OCI-M2 (cell line): ENCODE measurements around the gene AKR1C2.
"Not testable (repeated sequence)": the region's sequence is repeated elsewhere in the genome, so short reads cannot be mapped to it uniquely, and the experiment has no call there.

ENCODE experiments used
- DNase-seq: peaks from one replicate; lab custom pipeline; 2025; ENCODE audit not compliant: unreplicated experiment; lab: John Stamatoyannopoulos, UW

Gene AKR1C2

GRCh38 chr10:4990217-4990616, 13.4 kb downstream of the AKR1C2 start:
- no peak for DNase-seq

DNA sequence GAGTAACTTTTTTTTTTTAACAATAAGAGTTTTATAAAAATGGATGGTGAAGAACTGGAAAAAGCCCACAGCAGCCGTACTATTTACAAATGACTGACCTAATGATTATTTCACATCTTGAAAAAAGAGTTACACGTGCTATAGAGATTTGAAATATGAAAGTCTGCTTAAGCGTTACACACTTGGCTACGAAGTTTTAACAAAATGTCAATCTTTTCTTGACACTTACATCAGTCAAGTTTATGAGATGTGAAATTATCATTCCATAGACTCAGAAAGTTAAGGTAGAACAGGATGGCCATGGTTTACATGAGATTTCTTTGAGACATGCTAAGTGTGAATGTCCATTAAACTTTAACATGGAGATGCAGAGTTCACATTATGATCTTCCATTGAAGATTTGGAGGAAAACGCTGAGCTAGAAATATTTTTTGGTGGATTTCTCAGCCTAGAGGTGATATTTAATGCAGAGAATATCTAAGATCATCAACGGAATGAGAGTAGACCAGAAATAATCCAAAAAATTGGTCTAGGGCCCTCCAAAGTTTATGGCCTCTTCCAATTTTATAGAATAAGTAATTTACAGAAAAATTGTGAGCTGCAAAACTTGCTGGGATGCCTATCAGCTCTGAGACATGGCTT, 15.5 kb downstream of the AKR1C2 start:
- not testable (repeated sequence) for DNase-seq

- no peak for DNase-seq
Observed at GRCh38 chr10:4984971-4985594, 18.6 kb downstream of the AKR1C2 start.

- no peak for DNase-seq
Observed at GRCh38 chr10:4984223-4984622, 19.4 kb downstream of the AKR1C2 start.

DNA sequence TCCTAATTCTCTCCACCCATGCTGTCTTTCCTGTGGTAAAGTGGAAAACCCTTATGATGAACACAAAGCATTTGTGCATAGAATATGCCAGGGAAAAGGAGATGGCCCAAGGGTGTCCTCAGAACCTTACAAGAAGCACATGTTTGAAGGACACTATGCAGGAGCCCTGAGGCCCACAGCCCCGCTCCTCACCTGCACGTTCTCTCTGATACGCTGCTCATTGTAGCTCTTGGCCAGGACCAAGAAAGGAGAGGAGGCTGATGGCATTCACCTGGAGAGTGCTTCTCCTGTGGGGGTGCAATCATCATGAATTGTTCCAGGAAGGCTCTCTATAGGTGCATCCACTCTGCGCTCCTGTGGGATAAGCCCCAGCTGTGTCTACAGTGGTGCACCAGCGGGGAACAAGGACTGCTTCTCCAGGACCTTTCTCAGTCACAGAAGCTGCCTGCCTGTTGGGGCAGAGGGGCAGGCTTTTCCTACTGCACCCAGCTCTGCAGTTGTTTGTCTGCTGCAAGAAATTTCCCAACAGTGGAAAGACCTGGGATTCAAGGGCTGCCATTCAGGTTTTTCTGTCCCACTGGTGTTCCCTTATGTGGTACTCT, 19.9 kb downstream of the AKR1C2 start:
- no peak for DNase-seq

DNA sequence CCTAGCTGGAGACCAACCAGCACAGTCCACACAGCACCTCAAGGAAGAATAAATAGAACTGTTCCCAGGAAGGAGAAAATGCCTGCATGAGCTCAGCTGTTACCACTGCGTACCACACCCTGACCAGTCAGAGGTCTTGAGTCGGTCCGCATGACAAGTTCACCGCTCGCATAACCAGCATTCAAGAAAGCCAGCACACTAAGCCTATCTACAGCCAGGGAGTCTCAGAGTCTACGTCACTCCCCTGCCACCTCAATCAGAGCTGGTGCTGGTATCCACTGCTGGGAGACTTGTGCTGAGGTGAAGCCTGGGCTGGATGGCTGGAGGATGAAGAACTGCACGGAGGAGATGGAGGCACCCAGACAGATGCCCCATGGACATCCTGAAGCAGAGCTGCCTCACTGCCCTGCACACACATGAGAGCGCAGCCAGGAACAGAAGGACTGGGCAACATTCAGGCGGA, 20.9 kb downstream of the AKR1C2 start:
- no peak for DNase-seq

DNA sequence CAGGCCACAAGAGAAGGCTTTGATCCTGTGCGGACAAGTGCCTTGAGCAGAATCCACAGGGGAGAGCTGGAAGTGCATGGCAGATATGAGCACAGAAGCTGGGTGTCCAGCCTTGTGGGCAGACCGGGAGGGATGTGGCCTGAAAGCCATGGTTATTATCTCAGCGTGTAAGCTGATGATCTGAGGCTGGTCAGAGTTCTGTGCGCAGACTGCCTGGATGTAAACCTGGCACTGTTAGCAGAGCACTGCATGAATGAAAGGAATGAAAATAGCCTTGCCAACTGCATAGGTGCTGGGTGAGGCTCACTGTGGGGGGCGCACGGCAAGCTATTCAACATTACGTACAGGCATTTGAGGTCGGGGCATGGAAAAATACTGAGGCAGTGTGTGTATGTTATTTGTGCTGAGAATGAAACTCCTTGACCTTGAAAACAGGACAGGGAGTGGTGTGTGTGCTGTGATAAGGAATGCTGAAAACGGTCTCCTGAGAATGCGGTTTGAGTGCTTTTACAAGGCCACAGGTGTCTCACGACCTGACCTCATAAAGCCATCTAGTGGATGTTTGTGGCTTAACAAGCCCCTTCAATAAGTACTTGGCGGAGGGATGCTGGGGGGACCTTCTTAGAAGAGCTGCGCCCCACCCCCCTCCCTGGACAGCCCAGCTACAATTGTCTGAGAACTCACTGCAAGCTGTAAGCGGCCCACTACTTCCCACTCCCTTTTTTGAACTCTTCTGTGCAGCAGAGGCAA, 21.8 kb downstream of the AKR1C2 start:
- no peak for DNase-seq

DNA sequence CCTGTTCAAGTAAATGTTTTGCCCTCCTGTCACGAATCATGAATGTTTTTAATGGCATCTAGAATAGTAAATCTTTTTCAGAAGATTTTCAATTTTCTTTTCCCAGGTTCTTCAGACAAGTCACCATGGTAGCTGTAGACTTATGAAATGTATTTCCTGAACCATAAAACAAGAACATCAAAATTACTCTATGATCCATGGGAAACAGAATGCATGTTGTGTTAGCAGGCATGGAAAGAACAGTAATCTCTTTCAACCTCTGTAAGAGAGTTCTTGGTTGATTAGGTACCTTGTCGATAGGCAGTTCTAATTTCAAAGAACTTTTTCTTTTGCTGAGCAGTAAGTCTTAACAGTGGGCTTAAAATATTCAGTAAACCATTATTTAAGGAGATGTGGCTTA, 22.9 kb downstream of the AKR1C2 start:
- no peak for DNase-seq

DNA sequence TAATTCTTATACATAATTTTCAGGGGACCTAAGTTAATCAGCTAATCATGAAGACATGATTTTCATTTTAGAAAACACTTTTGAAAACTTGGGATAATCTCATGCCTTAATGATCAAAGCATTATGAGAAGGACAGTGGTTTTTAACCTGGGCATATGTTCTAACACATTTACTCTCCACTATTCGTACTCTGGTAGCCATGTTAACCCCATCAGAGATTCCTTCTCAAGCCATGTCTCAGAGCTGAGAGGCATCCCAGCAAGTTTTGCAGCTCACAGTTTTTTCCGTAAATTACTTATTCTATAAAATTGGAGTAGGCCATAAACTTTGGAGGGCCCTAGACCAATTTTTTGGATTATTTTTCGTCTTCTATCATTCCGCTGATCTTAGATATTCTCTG, 24.8 kb downstream of the AKR1C2 start:
- no peak for DNase-seq

DNA sequence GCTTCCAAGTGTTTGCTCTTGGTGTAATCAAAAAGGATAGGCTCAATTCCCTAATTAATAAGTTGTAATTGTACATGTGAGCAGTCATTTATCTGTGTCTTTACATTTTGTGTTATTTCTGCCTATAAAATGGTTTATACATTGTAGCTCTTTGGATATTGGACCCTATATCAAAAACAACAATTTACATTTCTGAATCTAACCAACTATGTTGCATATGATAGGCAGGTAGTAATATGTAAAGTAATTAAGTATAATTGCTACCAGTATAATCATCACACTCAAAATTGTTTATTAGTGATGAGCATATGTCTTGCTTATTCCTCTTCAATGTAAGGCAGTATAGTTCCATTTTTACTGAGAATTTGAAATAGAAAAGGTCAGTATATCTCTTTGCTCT, 26.6 kb downstream of the AKR1C2 start:
- DNase-seq = no peak

DNA sequence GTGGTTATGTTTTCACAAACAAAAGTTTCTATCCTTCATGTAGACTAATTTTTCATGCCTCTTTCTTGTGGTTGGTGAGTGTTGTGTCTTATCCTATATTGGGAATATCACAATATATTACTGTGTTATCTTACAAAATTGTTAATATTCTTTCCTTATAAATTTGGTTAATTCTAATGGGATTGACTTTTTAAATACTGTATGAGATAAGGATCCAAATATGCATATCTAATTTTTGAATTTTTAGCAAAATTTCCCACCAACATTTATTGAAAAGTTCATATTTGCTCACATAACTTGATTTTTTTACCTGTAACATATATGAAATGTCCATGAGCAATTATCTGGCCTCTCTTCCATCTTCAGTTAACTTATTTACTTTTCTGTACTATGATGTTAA, 29.3 kb downstream of the AKR1C2 start:
- DNase-seq = not testable (repeated sequence)

DNA sequence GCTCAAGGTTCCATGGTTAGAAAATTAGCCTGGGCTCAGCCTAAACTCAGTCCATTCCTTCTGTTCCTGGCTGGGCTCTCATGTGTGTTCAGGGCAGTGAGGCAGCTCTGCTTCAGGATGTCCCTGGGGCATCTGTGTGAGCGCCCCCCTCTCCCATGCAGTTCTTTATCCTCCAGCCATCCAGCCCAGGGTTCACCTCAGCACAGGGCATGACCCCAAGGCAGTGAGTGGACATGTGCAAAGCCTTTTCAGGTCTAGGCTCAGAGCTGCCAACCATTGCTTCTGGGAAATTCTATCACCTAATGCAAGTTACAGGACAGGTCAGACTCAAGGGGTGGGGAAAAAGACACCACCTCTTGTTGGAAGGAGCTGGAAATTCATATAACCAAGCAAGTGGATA, 30.4 kb downstream of the AKR1C2 start:
- DNase-seq = not testable (repeated sequence)

DNA sequence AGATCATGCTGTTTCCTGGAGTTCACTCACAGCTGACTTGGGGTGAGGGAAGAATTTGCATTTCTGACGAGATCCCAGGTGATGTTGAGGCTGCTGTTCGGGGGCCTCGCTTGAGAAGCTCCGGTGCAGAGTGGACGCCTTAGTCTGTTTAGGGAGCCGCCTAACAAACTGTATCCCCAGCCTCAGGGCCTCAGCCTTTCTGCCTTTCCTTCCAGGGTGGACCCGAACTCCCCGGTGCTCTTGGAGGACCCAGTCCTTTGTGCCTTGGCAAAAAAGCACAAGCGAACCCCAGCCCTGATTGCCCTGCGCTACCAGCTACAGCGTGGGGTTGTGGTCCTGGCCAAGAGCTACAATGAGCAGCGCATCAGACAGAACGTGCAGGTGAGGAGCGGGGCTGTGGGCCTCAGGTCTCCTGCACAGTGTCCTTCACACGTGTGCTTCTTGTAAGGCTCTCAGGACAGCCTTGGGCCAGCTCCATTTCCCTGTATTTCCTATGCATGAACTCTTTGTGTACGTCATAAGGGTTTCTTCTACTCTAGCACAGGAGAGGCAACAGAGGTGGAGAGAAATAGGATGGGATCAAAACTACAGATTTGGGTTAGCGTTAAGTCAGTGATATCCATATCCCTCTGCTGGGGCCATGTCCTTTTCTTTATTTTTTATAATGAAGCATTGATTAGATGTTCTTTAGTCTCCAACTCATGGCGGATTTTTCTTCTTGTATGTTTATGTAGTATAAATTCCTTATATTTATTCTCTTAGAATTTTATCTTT, 31.1 kb downstream of the AKR1C2 start:
- DNase-seq = not testable (repeated sequence)

DNA sequence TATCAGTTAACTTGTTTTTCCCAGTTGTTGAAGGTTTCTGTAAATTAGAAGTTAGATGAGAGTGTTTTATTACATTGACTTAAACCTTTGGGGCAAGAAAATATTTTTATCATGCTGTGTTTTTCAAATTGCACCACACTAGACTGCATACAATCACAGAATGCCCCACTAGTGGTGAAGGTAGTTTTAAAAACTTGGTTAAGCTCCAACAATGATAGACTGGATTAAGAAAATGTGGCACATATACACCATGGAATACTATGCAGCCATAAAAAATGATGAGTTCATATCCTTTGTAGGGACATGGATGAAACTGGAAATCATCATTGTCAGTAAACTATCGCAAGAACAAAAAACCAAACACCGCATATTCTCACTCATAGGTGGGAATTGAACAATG, 33.3 kb downstream of the AKR1C2 start:
- DNase-seq = not testable (repeated sequence)

- DNase-seq = not testable (repeated sequence)
Observed at GRCh38 chr10:4969289-4969688, 34.4 kb downstream of the AKR1C2 start.

- not testable (repeated sequence) for DNase-seq
Observed at GRCh38 chr10:4967189-4967588, 36.5 kb downstream of the AKR1C2 start.

GRCh38 chr10:4965763-4966162, 37.9 kb downstream of the AKR1C2 start:
- DNase-seq = not testable (repeated sequence)

DNA sequence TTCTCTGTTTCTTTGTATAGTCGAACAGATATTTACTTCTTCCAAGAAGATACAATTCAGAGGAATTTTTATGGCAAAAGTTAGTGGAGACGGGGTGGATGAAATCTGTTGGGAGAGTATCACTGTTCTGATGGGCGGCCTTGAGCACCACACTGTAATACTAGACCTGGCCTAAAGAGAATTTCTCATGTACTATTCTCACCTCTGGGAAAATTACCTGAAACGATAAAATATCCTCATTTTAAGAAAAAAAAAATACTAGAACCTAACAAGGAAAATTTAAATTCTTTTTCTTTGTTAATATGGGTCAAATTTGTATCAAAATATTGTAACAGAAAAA, 39.9 kb downstream of the AKR1C2 start:
- DNase-seq = not testable (repeated sequence)

GRCh38 chr10:4962876-4963814, 40.5 kb downstream of the AKR1C2 start, which contains the start of gene AKR1C1:
Gene AKR1C1, plus strand, starts transcription at chr10:4963415. Its CDS starts 30 bp downstream, at chr10:4963445.
- not testable (repeated sequence) for DNase-seq

GRCh38 chr10:4962308-4962707, 41.3 kb downstream of the AKR1C2 start:
- DNase-seq = not testable (repeated sequence)
